ENCODE data around the gene NRG2. TPM values are rescaled to one million over a fixed set of nuclear protein-coding genes. Genes with fewer than 3 reads are reported as not detected.

NRG2 gene
- total RNA-seq, 3 donors from 2014 or later (not counting 1 experiment from before 2014, with no cell fraction given): 0.21 to 0.50 (median 0.40) TPM

DNA sequence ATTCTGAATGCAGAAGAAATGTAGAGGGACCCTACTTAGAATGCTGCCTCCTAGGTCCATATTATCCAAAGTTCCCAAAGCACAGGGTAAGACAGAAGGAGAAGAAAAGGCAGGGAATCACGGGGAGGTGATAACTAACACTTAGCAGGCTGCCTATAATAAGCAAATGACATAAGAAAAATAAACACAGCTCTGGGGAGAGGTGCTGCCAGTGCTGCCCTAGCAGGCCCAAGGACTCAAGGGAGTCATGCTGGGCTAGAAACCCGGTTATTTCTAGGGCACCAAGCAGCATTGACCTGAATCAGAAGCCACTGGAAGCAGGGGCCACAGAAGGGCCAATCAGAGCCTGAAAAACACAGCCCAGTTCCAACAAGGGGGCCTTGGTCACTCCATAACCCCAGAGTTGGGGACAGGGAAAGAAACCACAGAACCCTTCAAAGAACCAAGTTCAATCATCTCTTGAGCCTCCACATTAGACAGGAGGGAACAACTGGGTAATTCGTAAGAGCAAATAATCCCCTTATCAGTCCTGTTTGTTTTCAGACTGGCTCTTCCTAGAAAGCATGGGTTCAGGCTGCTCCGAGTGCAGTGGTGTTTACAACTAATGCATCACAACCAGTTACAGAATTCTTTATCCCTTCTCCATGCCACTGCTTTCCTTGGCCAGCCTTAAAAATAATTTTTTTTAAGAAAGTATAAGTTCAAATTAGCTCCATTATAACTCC is 24.0 kb downstream of the NRG2 start:
- H3K36me3 ChIP-seq (ENCODE audit: control insufficient read depth, insufficient read depth, low read length): no peaks in the 10 kb centered on the region
- 69% methylated on average over 3 of the region's 4 CpGs for WGBS (ENCODE audit: insufficient coverage)
- TF ChIP-seq, protein P1, sequence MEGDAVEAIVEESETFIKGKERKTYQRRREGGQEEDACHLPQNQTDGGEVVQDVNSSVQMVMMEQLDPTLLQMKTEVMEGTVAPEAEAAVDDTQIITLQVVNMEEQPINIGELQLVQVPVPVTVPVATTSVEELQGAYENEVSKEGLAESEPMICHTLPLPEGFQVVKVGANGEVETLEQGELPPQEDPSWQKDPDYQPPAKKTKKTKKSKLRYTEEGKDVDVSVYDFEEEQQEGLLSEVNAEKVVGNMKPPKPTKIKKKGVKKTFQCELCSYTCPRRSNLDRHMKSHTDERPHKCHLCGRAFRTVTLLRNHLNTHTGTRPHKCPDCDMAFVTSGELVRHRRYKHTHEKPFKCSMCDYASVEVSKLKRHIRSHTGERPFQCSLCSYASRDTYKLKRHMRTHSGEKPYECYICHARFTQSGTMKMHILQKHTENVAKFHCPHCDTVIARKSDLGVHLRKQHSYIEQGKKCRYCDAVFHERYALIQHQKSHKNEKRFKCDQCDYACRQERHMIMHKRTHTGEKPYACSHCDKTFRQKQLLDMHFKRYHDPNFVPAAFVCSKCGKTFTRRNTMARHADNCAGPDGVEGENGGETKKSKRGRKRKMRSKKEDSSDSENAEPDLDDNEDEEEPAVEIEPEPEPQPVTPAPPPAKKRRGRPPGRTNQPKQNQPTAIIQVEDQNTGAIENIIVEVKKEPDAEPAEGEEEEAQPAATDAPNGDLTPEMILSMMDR (IDR thresholded peaks at IDR 0.05): no peak
- no peak overlapping the region for H3K4me3 ChIP-seq (ENCODE audit: low read length)
- no peaks in the 10 kb centered on the region for H3K9me3 ChIP-seq (ENCODE audit: control insufficient read depth, insufficient read depth, low read length)
- no peaks in the 10 kb centered on the region for H3K36me3 Mint-ChIP-seq
- no peak for ATAC-seq
- no peak overlapping the region for H3K4me3 Mint-ChIP-seq
- no peak for DNase-seq
- H3K27ac Mint-ChIP-seq: no peak overlapping the region
- H3K27ac ChIP-seq (ENCODE audit: low read length): no peak overlapping the region
- no peaks in the 10 kb centered on the region for H3K27me3 Mint-ChIP-seq (ENCODE audit: low read depth in 2 of 2)
- no peaks in the 10 kb centered on the region for H3K9me3 Mint-ChIP-seq
- intact Hi-C loops (cut with micrococcal nuclease): no loop called here
- H3K4me1 Mint-ChIP-seq: no peaks in the 10 kb centered on the region
- H3K4me1 ChIP-seq (ENCODE audit: control insufficient read depth, insufficient read depth, low read length): no peaks in the 10 kb centered on the region
- peaks cover 3% of the 10 kb centered on the region for H3K27me3 ChIP-seq (ENCODE audit: control insufficient read depth, insufficient read depth, low read length)

DNA sequence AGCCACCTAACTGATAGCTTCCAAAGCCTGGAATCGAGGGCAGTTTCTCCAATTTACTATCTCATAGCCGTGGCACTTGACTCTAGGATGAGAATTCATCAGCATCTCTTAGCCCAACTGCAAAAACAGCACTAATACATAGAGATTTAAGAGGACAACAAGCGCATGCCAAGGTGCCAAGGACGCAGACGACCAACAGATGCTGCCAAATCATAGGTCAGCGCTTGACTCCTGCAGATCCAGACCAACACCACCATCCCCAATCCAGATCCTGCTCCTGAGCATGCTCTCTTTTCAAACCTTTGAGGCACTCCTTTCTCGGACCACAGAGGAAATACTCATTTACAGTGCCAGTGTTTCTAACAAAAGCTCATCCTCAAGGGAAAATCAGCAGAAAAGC is 24.6 kb downstream of the NRG2 start:
- Mint-ChIP-seq H3K36me3 (no peaks in the 10 kb centered on the region), H3K9me3 (no peaks in the 10 kb centered on the region), H3K4me3 (no peak overlapping the region), H3K27ac (no peak overlapping the region), H3K4me1 (no peaks in the 10 kb centered on the region), H3K27me3 (ENCODE audit: low read depth in 2 of 2) (no peaks in the 10 kb centered on the region)
- H3K27ac ChIP-seq (ENCODE audit: low read length): no peak overlapping the region
- no peaks in the 10 kb centered on the region for H3K36me3 ChIP-seq (ENCODE audit: control insufficient read depth, insufficient read depth, low read length)
- 85% methylated on average over 7 of the region's 7 CpGs for WGBS (ENCODE audit: insufficient coverage)
- H3K4me1 ChIP-seq (ENCODE audit: control insufficient read depth, insufficient read depth, low read length): no peaks in the 10 kb centered on the region
- intact Hi-C loops (cut with micrococcal nuclease): no loop called here
- no peaks in the 10 kb centered on the region for H3K9me3 ChIP-seq (ENCODE audit: control insufficient read depth, insufficient read depth, low read length)
- peaks cover 3% of the 10 kb centered on the region for H3K27me3 ChIP-seq (ENCODE audit: control insufficient read depth, insufficient read depth, low read length)
- TF ChIP-seq, protein P1 (IDR thresholded peaks at IDR 0.05): no peak
- DNase-seq (no peak), ATAC-seq (no peak)
- no peak overlapping the region for H3K4me3 ChIP-seq (ENCODE audit: low read length)

DNA sequence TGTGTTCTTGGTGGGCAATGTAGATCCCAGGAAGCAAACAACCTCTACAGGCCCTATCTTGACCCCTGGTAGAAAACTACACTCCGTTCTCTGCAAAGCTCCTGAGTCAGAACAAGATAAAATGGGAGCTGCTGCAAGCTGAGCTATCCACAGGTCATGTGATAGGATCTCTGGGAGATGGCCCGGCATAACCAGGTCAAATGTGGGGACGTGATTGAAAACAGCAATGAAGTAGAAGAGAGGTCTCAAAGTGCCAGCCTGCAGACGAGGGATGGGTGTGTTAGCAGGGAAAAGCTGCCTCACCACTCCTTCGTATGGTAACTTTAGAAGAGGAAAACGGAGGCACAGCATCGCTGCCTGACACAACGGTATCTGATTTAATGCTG is 25.0 kb downstream of the NRG2 start:
- intact Hi-C loops (cut with micrococcal nuclease): no loop called here
- no peak overlapping the region for H3K27ac Mint-ChIP-seq
- no peak overlapping the region for H3K4me3 Mint-ChIP-seq
- H3K4me1 ChIP-seq (ENCODE audit: control insufficient read depth, insufficient read depth, low read length): no peaks in the 10 kb centered on the region
- 86% methylated on average over 8 of the region's 8 CpGs for WGBS (ENCODE audit: insufficient coverage)
- no peaks in the 10 kb centered on the region for H3K9me3 ChIP-seq (ENCODE audit: control insufficient read depth, insufficient read depth, low read length)
- TF ChIP-seq, protein P1 (IDR thresholded peaks at IDR 0.05): no peak
- no peak overlapping the region for H3K4me3 ChIP-seq (ENCODE audit: low read length)
- H3K9me3 Mint-ChIP-seq: no peaks in the 10 kb centered on the region
- no peak overlapping the region for H3K27ac ChIP-seq (ENCODE audit: low read length)
- no peaks in the 10 kb centered on the region for H3K36me3 Mint-ChIP-seq
- no peak for DNase-seq
- no peaks in the 10 kb centered on the region for H3K4me1 Mint-ChIP-seq
- peaks cover 3% of the 10 kb centered on the region for H3K27me3 ChIP-seq (ENCODE audit: control insufficient read depth, insufficient read depth, low read length)
- no peak for ATAC-seq
- H3K27me3 Mint-ChIP-seq (ENCODE audit: low read depth in 2 of 2): no peaks in the 10 kb centered on the region
- no peaks in the 10 kb centered on the region for H3K36me3 ChIP-seq (ENCODE audit: control insufficient read depth, insufficient read depth, low read length)
